Measurements from ENCODE around the gene LRRC26. TPM values are rescaled to one million over a fixed set of nuclear protein-coding genes. Genes with fewer than 3 reads are reported as not detected.

Gene LRRC26
- polyA plus RNA-seq, 6 donors from 2014 or later, result not detected

- ATAC-seq (ENCODE audit: low read depth in 2 of 2) (no peak), DNase-seq (no peak)
- H3K27ac Mint-ChIP-seq, result peak overlapping the region in 1 of 6 donors; percentile 52
- peaks cover 0 to 12% (median 7%) of the 10 kb centered on the region in 3 donors for H3K4me1 Mint-ChIP-seq
- no peaks in the 10 kb centered on the region for H3K36me3 Mint-ChIP-seq
- no peaks in the 10 kb centered on the region for H3K9me3 Mint-ChIP-seq
- H3K4me3 Mint-ChIP-seq, result peak overlapping the region in 1 of 8 donors; percentile 35
- peaks cover 0 to 21% (median 10%) of the 10 kb centered on the region in 3 donors for H3K27me3 Mint-ChIP-seq
These were observed 4.2 kb upstream of the LRRC26 start for GRCh38 chr9:137173796-137174664.

GRCh38 chr9:137172901-137173795 lies 3.3 kb upstream of the LRRC26 start:
- ATAC-seq (ENCODE audit: low read depth in 2 of 2) (no peak), DNase-seq (no peak)
- no peaks in the 10 kb centered on the region for H3K36me3 Mint-ChIP-seq
- H3K27ac Mint-ChIP-seq, result peak overlapping the region in 1 of 6 donors; percentile 37
- peaks cover 2 to 18% (median 14%) of the 10 kb centered on the region in 3 donors for H3K4me1 Mint-ChIP-seq
- H3K9me3 Mint-ChIP-seq, result no peaks in the 10 kb centered on the region
- H3K4me3 Mint-ChIP-seq, result no peak overlapping the region
- peaks cover 0 to 26% (median 16%) of the 10 kb centered on the region in 3 donors for H3K27me3 Mint-ChIP-seq

DNA sequence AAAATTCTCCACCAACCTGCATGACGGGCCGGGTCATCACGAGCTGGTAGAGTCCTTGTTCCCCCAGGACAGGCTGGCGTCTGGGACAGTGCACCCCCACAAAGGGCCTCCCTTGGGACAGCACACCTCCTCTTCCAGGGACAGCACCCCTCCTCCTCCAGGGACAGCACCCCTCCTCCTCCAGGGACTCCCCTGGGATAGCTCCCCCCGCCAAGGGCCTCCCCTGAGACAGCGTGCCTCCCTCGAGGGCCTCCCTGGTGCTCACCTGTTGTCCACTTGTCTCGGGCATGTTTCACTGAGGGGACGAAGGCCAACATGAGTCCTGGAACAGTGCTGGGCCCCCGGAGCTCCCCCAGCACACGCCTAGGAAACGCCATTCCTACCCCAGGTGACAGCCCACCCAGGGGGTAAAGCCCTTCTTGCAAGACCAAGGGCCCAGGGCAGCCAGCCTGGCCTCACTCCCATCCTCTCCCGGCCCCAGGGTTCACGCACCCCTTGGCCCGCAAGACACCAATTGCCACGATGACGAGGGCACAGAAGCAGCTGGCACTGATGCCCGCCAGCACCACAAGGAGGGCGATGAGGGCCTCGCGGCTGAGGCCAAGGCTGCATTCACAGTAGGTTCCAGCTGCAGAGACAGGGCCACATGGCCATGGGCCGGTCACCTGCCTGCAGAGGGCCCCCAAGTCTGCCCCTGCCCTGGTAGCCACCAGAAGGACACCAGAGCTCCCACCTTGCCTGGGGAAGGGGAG lies 1.5 kb upstream of the LRRC26 start:
- ATAC-seq (ENCODE audit: low read depth in 2 of 2), result no peak
- H3K36me3 Mint-ChIP-seq, result no peaks in the 10 kb centered on the region
- peaks cover 0 to 1% (median 0%) of the 10 kb centered on the region in 7 donors for H3K9me3 Mint-ChIP-seq
- no peak overlapping the region for H3K27ac Mint-ChIP-seq
- peaks cover 0 to 33% (median 22%) of the 10 kb centered on the region in 3 donors for H3K27me3 Mint-ChIP-seq
- H3K4me3 Mint-ChIP-seq, result no peak overlapping the region
- H3K4me1 Mint-ChIP-seq, result peaks cover 6 to 18% (median 10%) of the 10 kb centered on the region in 3 donors
- DNase-seq, result no peak

GRCh38 chr9:137170486-137171148 lies 766 bp upstream of the LRRC26 start:
- peaks cover 0 to 40% (median 29%) of the 10 kb centered on the region in 3 donors for H3K27me3 Mint-ChIP-seq
- H3K36me3 Mint-ChIP-seq, result no peaks in the 10 kb centered on the region
- peaks cover 0 to 1% (median 0%) of the 10 kb centered on the region in 7 donors for H3K9me3 Mint-ChIP-seq
- no peak for ATAC-seq (ENCODE audit: low read depth in 2 of 2)
- no peak overlapping the region for H3K27ac Mint-ChIP-seq
- peaks cover 6 to 18% (median 7%) of the 10 kb centered on the region in 3 donors for H3K4me1 Mint-ChIP-seq
- peak overlapping the region in 3 of 8 donors; percentile 16 to 53 (median 49) for H3K4me3 Mint-ChIP-seq
- no peak for DNase-seq

- peak overlapping the region in 5 of 8 donors; percentile 35 to 74 (median 53) for H3K4me3 Mint-ChIP-seq
- peak; percentile 44 to 46 for ATAC-seq (ENCODE audit: low read depth in 2 of 2)
- no peaks in the 10 kb centered on the region for H3K36me3 Mint-ChIP-seq
- no peak for DNase-seq
- peaks cover 6 to 18% (median 7%) of the 10 kb centered on the region in 3 donors for H3K4me1 Mint-ChIP-seq
- peaks cover 0 to 54% (median 43%) of the 10 kb centered on the region in 3 donors for H3K27me3 Mint-ChIP-seq
- H3K9me3 Mint-ChIP-seq, result peaks cover 0 to 1% (median 0%) of the 10 kb centered on the region in 7 donors
- H3K27ac Mint-ChIP-seq, result peak overlapping the region in 2 of 6 donors; percentile 16 to 83
These were observed 671 bp downstream of the LRRC26 start for GRCh38 chr9:137168904-137169856.

- peaks cover 0 to 58% (median 46%) of the 10 kb centered on the region in 3 donors for H3K27me3 Mint-ChIP-seq
- H3K9me3 Mint-ChIP-seq, result peaks cover 0 to 1% (median 0%) of the 10 kb centered on the region in 7 donors
- peak overlapping the region in 6 of 8 donors; percentile 28 to 74 (median 61) for H3K4me3 Mint-ChIP-seq
- DNase-seq, result no peak
- no peaks in the 10 kb centered on the region for H3K36me3 Mint-ChIP-seq
- H3K4me1 Mint-ChIP-seq, result peaks cover 6 to 18% (median 7%) of the 10 kb centered on the region in 3 donors
- H3K27ac Mint-ChIP-seq, result peak overlapping the region in 1 of 6 donors; percentile 16
- ATAC-seq (ENCODE audit: low read depth in 2 of 2), result peak; percentile 34 to 51
These were observed 1.3 kb downstream of the LRRC26 start for GRCh38 chr9:137168573-137168903.

DNA sequence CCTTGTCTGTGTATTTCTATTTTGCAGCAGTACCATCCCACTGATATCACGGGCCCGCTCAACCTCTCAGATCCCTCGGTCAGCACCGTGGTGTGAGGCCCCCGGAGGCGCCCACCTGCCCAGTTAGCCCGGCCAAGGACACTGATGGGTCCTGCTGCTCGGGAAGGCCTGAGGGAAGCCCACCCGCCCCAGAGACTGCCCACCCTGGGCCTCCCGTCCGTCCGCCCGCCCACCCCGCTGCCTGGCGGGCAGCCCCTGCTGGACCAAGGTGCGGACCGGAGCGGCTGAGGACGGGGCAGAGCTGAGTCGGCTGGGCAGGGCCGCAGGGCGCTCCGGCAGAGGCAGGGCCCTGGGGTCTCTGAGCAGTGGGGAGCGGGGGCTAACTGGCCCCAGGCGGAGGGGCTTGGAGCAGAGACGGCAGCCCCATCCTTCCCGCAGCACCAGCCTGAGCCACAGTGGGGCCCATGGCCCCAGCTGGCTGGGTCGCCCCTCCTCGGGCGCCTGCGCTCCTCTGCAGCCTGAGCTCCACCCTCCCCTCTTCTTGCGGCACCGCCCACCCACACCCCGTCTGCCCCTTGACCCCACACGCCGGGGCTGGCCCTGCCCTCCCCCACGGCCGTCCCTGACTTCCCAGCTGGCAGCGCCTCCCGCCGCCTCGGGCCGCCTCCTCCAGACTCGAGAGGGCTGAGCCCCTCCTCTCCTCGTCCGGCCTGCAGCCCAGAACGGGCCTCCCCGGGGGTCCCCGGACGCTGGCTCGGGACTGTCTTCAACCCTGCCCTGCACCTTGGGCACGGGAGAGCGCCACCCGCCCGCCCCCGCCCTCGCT lies 1.9 kb downstream of the LRRC26 start:
- no peak for DNase-seq

DNA sequence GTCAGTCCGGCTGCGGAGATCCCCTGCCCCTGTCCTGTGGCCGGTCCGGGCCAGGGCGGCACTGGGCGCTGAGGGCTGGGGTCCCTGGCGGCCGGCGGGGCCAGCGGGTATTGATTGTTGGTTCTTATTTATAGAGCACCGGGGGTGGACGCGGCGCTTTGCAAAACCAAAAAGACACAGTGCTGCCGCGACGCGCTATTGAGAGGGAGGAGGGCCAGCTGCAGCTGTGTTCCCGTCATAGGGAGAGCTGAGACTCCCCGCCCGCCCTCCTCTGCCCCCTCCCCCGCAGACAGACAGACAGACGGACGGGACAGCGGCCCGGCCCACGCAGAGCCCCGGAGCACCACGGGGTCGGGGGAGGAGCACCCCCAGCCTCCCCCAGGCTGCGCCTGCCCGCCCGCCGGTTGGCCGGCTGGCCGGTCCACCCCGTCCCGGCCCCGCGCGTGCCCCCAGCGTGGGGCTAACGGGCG lies 2.5 kb downstream of the LRRC26 start:
- Mint-ChIP-seq H3K36me3 (no peaks in the 10 kb centered on the region), H3K9me3 (peaks cover 0 to 1% (median 0%) of the 10 kb centered on the region in 7 donors)

More for the DNA sequence above, 1.9 kb downstream of the LRRC26 start:
- peaks cover 6 to 14% (median 7%) of the 10 kb centered on the region in 3 donors for H3K4me1 Mint-ChIP-seq
- H3K27me3 Mint-ChIP-seq, result peaks cover 0 to 61% (median 52%) of the 10 kb centered on the region in 3 donors
- H3K9me3 Mint-ChIP-seq, result peaks cover 0 to 1% (median 0%) of the 10 kb centered on the region in 7 donors
- H3K4me3 Mint-ChIP-seq, result peak overlapping the region in 3 of 8 donors; percentile 43 to 63 (median 49)
- H3K27ac Mint-ChIP-seq, result no peak overlapping the region
- no peaks in the 10 kb centered on the region for H3K36me3 Mint-ChIP-seq
- ATAC-seq (ENCODE audit: low read depth in 2 of 2), result peak; percentile 12 to 18

DNA sequence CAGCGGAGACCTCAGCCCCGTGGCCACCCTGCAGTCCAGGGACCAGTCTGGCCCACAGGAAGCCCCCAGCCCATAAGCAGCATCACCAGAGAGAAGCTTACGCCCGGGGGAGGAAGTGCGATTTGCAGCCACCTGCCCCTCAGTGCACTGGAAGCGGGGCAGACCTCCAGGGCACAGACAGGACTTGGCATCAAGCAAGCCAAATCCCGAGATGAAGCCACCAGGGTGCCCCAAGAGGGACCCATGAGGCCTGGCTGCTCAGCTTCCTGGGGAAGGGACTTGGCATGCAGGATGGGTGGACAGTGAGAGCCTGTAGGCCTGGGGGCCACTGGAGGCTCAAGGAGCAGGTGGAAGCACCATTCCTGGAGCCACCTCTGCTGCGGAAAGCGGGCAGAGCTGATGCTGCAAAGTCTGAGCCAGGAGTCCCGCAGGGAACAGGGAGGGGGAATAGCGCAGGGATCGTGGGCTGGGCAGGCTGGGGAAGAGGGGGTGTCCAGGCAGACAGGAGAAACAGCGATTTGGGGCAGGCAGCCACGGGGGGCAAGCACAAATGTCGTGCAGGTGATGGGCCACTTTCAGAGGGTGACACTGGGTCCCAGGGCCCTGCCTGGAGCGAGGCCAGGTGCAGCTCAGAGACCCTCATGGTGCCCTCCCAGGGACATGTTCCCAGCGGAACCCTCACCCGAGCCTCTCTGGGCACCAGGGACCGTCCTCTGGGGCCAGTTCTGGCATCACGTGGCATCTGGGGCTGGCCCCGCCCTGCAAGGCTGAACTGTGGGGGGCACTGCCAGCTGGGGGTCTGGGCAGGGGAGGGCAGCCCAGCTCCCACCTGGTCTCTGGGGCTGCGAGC lies 3.2 kb downstream of the LRRC26 start:
- peaks cover 0 to 65% (median 58%) of the 10 kb centered on the region in 3 donors for H3K27me3 Mint-ChIP-seq
- peaks cover 8 to 14% (median 11%) of the 10 kb centered on the region in 3 donors for H3K4me1 Mint-ChIP-seq
- DNase-seq (no peak), ATAC-seq (ENCODE audit: low read depth in 2 of 2) (no peak)
- H3K27ac Mint-ChIP-seq, result peak overlapping the region in 1 of 6 donors; percentile 86
- peak overlapping the region in 4 of 8 donors; percentile 9 to 61 (median 49) for H3K4me3 Mint-ChIP-seq
- no peaks in the 10 kb centered on the region for H3K36me3 Mint-ChIP-seq
- H3K9me3 Mint-ChIP-seq, result peaks cover 0 to 1% (median 0%) of the 10 kb centered on the region in 7 donors

More for the DNA sequence above, 2.5 kb downstream of the LRRC26 start:
- Mint-ChIP-seq H3K4me1 (peaks cover 8 to 14% (median 11%) of the 10 kb centered on the region in 3 donors), H3K27me3 (peaks cover 0 to 67% (median 58%) of the 10 kb centered on the region in 3 donors), H3K4me3 (peak overlapping the region in 1 of 8 donors; percentile 23), H3K27ac (no peak overlapping the region)
- ATAC-seq (ENCODE audit: low read depth in 2 of 2) (no peak), DNase-seq (no peak)
